Gastroesophageal sphincter (tissue), 3 donors: ENCODE results near the gene KIF3C.

Source experiments
- EP300 ChIP-seq: sonication (generic); formaldehyde crosslinking; IDR thresholded peaks from one replicate; pipeline ENCODE4 v1.6.1; 2017; ENCODE audit warnings: antibody characterized with exemption, mild to moderate bottlenecking
- TF ChIP-seq, protein P1 (sequence below), 4 experiments: fragments of 200-600 bp in 2 of 4; fragments of 450-650 bp in 2 of 4; sonication (generic) in 1 of 4; IDR thresholded peaks; one replicate each; pipeline ENCODE4 v1.5.1; 2017 to 2019; ENCODE audit warnings: antibody characterized with exemption in 4 of 4, mild to moderate bottlenecking in 2 of 4, moderate library complexity in 2 of 4

DNA sequence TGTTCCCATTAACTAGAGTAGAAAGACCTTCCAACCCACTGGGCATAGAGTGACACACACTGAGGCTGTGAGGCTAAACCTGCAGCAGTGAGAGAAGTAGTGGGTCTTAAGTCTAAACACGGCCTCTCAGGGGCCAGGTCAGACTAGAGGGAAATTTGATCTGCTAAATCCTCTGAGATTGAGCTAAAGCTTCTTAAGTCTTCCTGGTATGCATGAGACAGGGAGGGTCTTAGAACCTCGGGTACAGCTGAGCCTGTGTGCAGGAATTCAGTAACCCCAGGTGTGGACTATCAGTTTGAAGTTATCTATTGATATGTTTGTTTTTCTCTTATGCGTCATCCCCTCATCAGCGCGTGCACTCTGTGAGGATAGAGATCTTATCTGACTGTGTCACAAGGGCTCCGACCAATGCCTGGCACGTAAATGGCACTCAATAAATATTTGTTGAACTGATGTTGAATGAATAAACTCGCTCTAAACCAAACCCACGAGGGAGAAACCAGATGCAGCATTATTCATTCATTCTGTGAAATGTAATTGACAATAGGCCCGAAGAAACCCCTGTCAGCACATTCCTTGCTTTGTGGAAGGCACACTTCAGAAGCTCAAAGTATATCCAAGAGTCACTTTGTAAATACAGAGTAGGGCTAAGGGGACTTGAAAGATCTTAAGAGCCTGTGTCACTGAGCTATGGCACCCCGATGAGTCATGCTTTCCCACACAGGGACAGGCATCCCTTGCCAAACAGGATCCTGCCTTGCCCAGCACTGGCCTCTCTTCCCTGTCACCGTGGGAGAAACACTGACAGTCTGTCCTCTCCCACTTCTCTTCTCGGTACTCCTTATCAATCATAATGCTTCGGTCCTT, 29.9 kb upstream of the KIF3C start:
- TF ChIP-seq, protein P1, sequence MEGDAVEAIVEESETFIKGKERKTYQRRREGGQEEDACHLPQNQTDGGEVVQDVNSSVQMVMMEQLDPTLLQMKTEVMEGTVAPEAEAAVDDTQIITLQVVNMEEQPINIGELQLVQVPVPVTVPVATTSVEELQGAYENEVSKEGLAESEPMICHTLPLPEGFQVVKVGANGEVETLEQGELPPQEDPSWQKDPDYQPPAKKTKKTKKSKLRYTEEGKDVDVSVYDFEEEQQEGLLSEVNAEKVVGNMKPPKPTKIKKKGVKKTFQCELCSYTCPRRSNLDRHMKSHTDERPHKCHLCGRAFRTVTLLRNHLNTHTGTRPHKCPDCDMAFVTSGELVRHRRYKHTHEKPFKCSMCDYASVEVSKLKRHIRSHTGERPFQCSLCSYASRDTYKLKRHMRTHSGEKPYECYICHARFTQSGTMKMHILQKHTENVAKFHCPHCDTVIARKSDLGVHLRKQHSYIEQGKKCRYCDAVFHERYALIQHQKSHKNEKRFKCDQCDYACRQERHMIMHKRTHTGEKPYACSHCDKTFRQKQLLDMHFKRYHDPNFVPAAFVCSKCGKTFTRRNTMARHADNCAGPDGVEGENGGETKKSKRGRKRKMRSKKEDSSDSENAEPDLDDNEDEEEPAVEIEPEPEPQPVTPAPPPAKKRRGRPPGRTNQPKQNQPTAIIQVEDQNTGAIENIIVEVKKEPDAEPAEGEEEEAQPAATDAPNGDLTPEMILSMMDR (IDR thresholded peaks at IDR 0.05), result no peak
- no peak for TF ChIP-seq EP300
